HEK293 (cell line): ENCODE measurements around the gene ATP6V1B1.

Source experiments
- CTCF ChIP-seq: fragments of 450-650 bp; formaldehyde crosslinking; IDR thresholded peaks from 2 replicates; pipeline ENCODE4 v1.5.1; 2016; ENCODE audit warnings: missing biosample characterization, missing genetic modification characterization
- PRDM1 ChIP-seq: fragments of 450-650 bp; formaldehyde crosslinking; IDR thresholded peaks from 2 replicates; pipeline ENCODE4; 2016; ENCODE audit warnings: missing biosample characterization, missing genetic modification characterization
- ZNF121 ChIP-seq: fragments of 450-650 bp; formaldehyde crosslinking; IDR thresholded peaks from 2 replicates; pipeline ENCODE4 v1.5.1; 2016; ENCODE audit warnings: missing biosample characterization, missing genetic modification characterization
- ZNF311 ChIP-seq: fragments of 450-650 bp; formaldehyde crosslinking; IDR thresholded peaks from 2 replicates; pipeline ENCODE4 v1.5.1; 2017; ENCODE audit warnings: missing biosample characterization, missing genetic modification characterization, borderline replicate concordance
- ZNF350 ChIP-seq: fragments of 450-650 bp; formaldehyde crosslinking; IDR thresholded peaks from 2 replicates; pipeline ENCODE4 v1.5.0; 2017; ENCODE audit warnings: missing biosample characterization, mild to moderate bottlenecking, missing genetic modification characterization
- ZNF394 ChIP-seq: fragments of 450-650 bp; formaldehyde crosslinking; IDR thresholded peaks from 2 replicates; pipeline ENCODE4 v1.5.1; 2016; ENCODE audit warnings: missing biosample characterization, missing genetic modification characterization, mild to moderate bottlenecking, moderate library complexity, borderline replicate concordance
- ZNF560 ChIP-seq: fragments of 450-650 bp; formaldehyde crosslinking; IDR thresholded peaks from 2 replicates; pipeline ENCODE4 v1.5.1; 2017; ENCODE audit warnings: missing biosample characterization, missing genetic modification characterization, borderline replicate concordance
- TF ChIP-seq, protein P1 (sequence below): fragments of 450-650 bp; formaldehyde crosslinking; IDR thresholded peaks from 2 replicates; pipeline ENCODE4 v1.5.1; 2017; ENCODE audit warnings: missing biosample characterization, mild to moderate bottlenecking, missing genetic modification characterization, moderate library complexity

DNA sequence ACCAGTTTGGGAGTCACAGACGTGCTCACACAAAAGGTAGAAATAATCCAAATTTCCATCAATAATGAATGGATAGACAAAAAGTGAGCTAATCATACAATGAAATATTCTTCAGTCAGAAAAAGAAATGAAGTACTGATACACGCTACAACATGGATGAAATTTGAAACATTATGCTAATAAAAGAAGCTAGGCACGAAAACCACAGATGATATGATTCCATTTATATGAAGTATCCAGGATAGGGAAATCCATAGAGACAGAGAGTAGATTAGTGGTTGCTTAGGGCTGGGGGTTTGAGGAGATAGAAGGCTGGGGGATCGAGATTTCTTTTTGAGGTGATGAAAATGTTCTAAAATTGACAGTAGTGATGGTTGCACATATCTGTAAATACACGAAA is 43.0 kb upstream of the ATP6V1B1 start:
- TF ChIP-seq ZNF311 (tag by site-specific recombination) (no peak), ZNF394 (tag by site-specific recombination) (no peak), CTCF (tag by site-specific recombination) (no peak), PRDM1 (tag by site-specific recombination) (no peak), ZNF350 (tag by site-specific recombination) (no peak), ZNF560 (tag by site-specific recombination) (no peak), ZNF121 (tag by site-specific recombination) (no peak)
- TF ChIP-seq, protein P1, sequence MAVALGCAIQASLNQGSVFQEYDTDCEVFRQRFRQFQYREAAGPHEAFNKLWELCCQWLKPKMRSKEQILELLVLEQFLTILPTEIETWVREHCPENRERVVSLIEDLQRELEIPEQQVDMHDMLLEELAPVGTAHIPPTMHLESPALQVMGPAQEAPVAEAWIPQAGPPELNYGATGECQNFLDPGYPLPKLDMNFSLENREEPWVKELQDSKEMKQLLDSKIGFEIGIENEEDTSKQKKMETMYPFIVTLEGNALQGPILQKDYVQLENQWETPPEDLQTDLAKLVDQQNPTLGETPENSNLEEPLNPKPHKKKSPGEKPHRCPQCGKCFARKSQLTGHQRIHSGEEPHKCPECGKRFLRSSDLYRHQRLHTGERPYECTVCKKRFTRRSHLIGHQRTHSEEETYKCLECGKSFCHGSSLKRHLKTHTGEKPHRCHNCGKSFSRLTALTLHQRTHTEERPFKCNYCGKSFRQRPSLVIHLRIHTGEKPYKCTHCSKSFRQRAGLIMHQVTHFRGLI (tag by site-specific recombination) = no peak
